ENCODE data around the gene TIMM44. TPM values are rescaled to one million over a fixed set of nuclear protein-coding genes. Genes with fewer than 3 reads are reported as not detected.

The TIMM44 gene
- total RNA-seq, 4 donors from 2014 or later, result 55.5 to 211 (median 80.7) TPM

- TF ChIP-seq CTCF (IDR thresholded peaks at IDR 0.05) (no peak), POLR2A (IDR thresholded peaks at IDR 0.05) (no peak)
- H3K36me3 ChIP-seq, result peaks cover 0 to 93% (median 4%) of the 10 kb centered on the region in 3 donors
- no peak overlapping the region for H3K4me3 ChIP-seq
- no peaks in the 10 kb centered on the region for H3K4me1 ChIP-seq
- no peaks in the 10 kb centered on the region for H3K27me3 ChIP-seq
- H3K27ac ChIP-seq, result no peak overlapping the region
- no peaks in the 10 kb centered on the region for H3K9me3 ChIP-seq
- no peak for DNase-seq
These were observed 8.7 kb downstream of the TIMM44 start for GRCh38 chr19:7934766-7935165.

- Histone ChIP-seq H3K4me1 (no peaks in the 10 kb centered on the region), H3K27me3 (no peaks in the 10 kb centered on the region), H3K4me3 (no peak overlapping the region), H3K9me3 (no peaks in the 10 kb centered on the region), H3K36me3 (peaks cover 0 to 87% (median 4%) of the 10 kb centered on the region in 3 donors), H3K27ac (no peak overlapping the region)
- TF ChIP-seq POLR2A (IDR thresholded peaks at IDR 0.05), result no peak
- no peak for TF ChIP-seq CTCF (IDR thresholded peaks at IDR 0.05)
- no peak for DNase-seq
These were observed 9.4 kb downstream of the TIMM44 start for GRCh38 chr19:7933828-7934725.

- no peak overlapping the region for H3K4me3 ChIP-seq
- H3K27me3 ChIP-seq, result no peaks in the 10 kb centered on the region
- H3K4me1 ChIP-seq, result no peaks in the 10 kb centered on the region
- TF ChIP-seq POLR2A (IDR thresholded peaks at IDR 0.05) (no peak), CTCF (IDR thresholded peaks at IDR 0.05) (peak in 1 of 6 experiments; percentile 5)
- H3K36me3 ChIP-seq, result peaks cover 0 to 81% (median 4%) of the 10 kb centered on the region in 3 donors
- no peaks in the 10 kb centered on the region for H3K9me3 ChIP-seq
- no peak overlapping the region for H3K27ac ChIP-seq
- no peak for DNase-seq
These were observed 10.1 kb downstream of the TIMM44 start for GRCh38 chr19:7933411-7933810.

GRCh38 chr19:7932930-7933300, 10.6 kb downstream of the TIMM44 start:
- Histone ChIP-seq H3K27ac (no peak overlapping the region), H3K36me3 (peaks cover 0 to 77% (median 4%) of the 10 kb centered on the region in 3 donors)

GRCh38 chr19:7932276-7932929, 11.1 kb downstream of the TIMM44 start:
- Histone ChIP-seq H3K27me3 (no peaks in the 10 kb centered on the region), H3K9me3 (no peaks in the 10 kb centered on the region), H3K4me1 (no peaks in the 10 kb centered on the region), H3K36me3 (peaks cover 0 to 72% (median 4%) of the 10 kb centered on the region in 3 donors), H3K4me3 (no peak overlapping the region), H3K27ac (no peak overlapping the region)
- no peak for TF ChIP-seq POLR2A (IDR thresholded peaks at IDR 0.05)
- TF ChIP-seq CTCF (IDR thresholded peaks at IDR 0.05), result no peak
- DNase-seq, result no peak

More at GRCh38 chr19:7932930-7933300, 10.6 kb downstream of the TIMM44 start:
- DNase-seq, result no peak
- TF ChIP-seq CTCF (IDR thresholded peaks at IDR 0.05) (no peak), POLR2A (IDR thresholded peaks at IDR 0.05) (no peak)
- no peaks in the 10 kb centered on the region for H3K9me3 ChIP-seq
- no peaks in the 10 kb centered on the region for H3K27me3 ChIP-seq
- H3K4me1 ChIP-seq, result no peaks in the 10 kb centered on the region
- no peak overlapping the region for H3K4me3 ChIP-seq
